Measurements from ENCODE around the gene IDS.

The IDS gene

GRCh38 chrX:149461746-149462145 is 43.4 kb downstream of the IDS start:
- no peak for DNase-seq

GRCh38 chrX:149458586-149458985 is 46.5 kb downstream of the IDS start:
- no peak for DNase-seq

DNA sequence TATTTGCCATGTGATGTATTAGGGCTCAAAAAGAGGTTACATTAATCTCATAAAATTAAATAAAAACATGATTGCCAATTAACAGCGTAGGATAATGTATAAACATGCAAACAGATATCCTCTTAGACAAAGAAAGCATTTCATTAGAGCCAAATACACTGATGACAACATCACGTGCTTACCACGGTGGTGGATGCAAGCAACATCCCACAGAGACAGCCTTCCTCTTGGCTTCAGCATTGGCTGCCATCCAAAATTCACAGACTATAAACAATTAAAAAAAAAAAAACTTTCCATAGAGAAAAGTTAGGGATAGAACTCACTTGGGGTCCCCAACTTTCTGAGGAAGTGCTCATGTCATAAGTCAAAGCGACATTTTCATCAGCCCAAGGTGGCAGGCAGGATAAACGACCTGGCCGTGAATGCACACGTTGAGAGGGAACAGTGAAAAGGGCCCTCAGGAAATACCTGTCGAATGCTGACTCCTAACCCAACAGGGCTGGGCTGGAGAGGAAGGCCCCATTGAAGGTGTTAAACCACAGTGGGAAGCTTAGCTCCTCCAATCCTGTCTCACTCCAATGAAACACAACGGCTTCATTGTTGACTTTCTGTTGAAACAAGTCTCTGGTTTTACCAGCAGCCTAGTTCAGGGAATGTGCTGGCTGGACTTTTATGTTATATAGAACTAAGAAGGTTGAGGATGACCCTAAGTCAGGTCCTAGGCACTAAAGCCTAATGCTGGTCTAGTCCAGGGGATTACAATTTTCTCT is 48.4 kb downstream of the IDS start:
- no peak for DNase-seq

DNA sequence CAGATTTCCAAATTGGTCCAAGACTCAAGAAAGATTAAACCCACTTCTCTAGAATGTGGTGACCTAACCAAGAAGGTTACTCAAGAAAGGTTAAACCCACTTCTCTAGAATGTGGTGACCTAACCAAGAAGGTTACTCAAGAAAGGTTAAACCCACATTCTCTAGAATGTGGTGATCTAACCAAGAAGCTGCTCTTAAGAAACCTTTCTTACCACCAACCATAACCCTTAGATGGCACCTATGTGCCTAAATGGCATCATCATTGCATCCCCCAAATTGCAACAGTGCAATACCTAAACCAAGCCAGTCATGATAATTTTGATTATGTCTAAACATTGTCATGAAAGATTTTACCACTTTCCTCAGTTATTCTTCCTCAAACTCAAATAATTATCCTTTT is 49.2 kb downstream of the IDS start:
- DNase-seq, result no peak

GRCh38 chrX:149453906-149454822 is 50.9 kb downstream of the IDS start:
- DNase-seq, result no peak

GRCh38 chrX:149453030-149453429 is 52.1 kb downstream of the IDS start:
- no peak for DNase-seq

GRCh38 chrX:149433451-149433850 is 71.7 kb downstream of the IDS start:
- no peak for DNase-seq

- DNase-seq, result no peak
These were observed 72.1 kb downstream of the IDS start for GRCh38 chrX:149433051-149433450.
